Choroid plexus epithelial cell (primary cell): ENCODE results near the gene KRT80.

Experiments used
- DNase-seq: peaks from one replicate; pipeline ENCODE4 v3.0.0-alpha.2; 2010; ENCODE audit warnings: low read depth
- H3K4me3 ChIP-seq: 2 replicates; pipeline ENCODE4 v1.5.1; 2011; ENCODE audit warnings: low read depth, mild to moderate bottlenecking, control low read depth, low read length, moderate library complexity
- CTCF ChIP-seq: conservative IDR thresholded peaks from 2 replicates; pipeline ENCODE4 v1.5.1; 2011; ENCODE audit warnings: low read depth, mild to moderate bottlenecking, control low read depth, inconsistent platforms, low read length, moderate library complexity

Gene KRT80

GRCh38 chr12:52168019-52168717, 23.6 kb downstream of the KRT80 start:
- peak; percentile 87 for DNase-seq
- no peak for TF ChIP-seq CTCF

DNA sequence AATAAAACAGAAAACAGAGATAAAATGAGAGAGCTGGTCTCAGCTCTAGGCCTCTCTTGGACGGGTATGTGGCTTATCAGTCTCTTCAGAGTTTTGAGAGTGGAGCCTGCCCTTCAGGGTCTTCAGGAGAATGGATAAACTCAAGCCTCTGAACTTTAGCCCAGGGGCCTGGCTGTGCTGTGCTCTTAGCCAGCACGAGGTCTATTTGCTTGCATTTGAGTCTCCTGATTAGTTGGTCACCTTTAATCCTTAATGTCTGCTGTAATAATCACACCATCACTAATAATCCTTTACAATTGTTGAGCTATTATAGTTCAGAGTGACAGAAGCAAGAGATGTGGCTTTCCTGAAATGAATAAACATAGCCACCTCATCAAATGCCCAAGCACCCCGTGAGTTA, 24.3 kb downstream of the KRT80 start:
- no peak for TF ChIP-seq CTCF
- no peak overlapping the region for H3K4me3 ChIP-seq
- DNase-seq = no peak

More at GRCh38 chr12:52168019-52168717, 23.6 kb downstream of the KRT80 start:
- H3K4me3 ChIP-seq = no peak overlapping the region

GRCh38 chr12:52166672-52167071, 25.1 kb downstream of the KRT80 start:
- TF ChIP-seq CTCF = no peak
- no peak for DNase-seq
- H3K4me3 ChIP-seq = no peak overlapping the region

GRCh38 chr12:52165096-52165855, 26.5 kb downstream of the KRT80 start:
- DNase-seq = no peak
- TF ChIP-seq CTCF = no peak

GRCh38 chr12:52164624-52165023, 27.2 kb downstream of the KRT80 start:
- H3K4me3 ChIP-seq = no peak overlapping the region
- DNase-seq = peak; percentile 42
- TF ChIP-seq CTCF = no peak

More at GRCh38 chr12:52165096-52165855, 26.5 kb downstream of the KRT80 start:
- no peak overlapping the region for H3K4me3 ChIP-seq

GRCh38 chr12:52162981-52163380, 28.8 kb downstream of the KRT80 start:
- H3K4me3 ChIP-seq = no peak overlapping the region
- no peak for TF ChIP-seq CTCF
- DNase-seq = no peak

DNA sequence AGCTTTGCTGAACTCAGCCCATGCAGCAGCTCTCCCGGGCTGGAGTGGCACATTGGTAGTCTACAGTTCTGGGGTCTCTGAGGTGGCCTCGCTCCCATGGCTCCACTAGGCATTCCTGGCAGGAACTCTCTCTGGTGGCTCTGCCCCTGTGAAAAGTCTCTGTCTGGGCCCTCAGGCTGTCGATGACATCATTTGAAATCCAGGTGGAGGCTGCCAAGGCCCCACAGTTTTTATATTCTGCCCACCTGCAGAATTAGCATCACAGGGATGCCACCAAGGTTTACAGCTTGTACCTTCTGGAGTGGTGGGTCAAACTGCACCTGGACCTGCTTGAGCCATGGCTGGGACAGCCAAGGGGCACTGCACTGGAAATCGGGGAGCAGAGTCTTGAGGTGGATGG, 31.6 kb downstream of the KRT80 start:
- no peak overlapping the region for H3K4me3 ChIP-seq
- TF ChIP-seq CTCF = no peak
- DNase-seq = no peak
